Lung (tissue), 12 donors: ENCODE measurements around the gene DNAJB6. TPM values are rescaled to one million over a fixed set of nuclear protein-coding genes. Genes with fewer than 3 reads are reported as not detected.

Source experiments
- ATAC-seq: fragments of 200-7000 bp; cut with Tn5 transposase; one replicate; pipeline ENCODE4 v1.9.1; 2020; ENCODE audit warnings: moderate number of reproducible peaks; ENCODE audit not compliant: insufficient read depth, low FRiP score
- DNase-seq, 3 donors: peaks; one replicate each; pipeline ENCODE4 v3.0.0-alpha.2; 2013 to 2017
- H3K27ac ChIP-seq, 2 donors: one replicate each; pipeline ENCODE4 v1.5.1; 2013; ENCODE audit warnings: mild to moderate bottlenecking in 2 of 2, moderate library complexity in 2 of 2, control low read depth in 1 of 2, inconsistent platforms in 1 of 2, low read depth in 1 of 2, low read length in 1 of 2
- H3K27me3 ChIP-seq, 3 donors: one replicate each; pipeline ENCODE4 v1.5.1; 2013; ENCODE audit warnings: low read length in 2 of 3; ENCODE audit not compliant: control insufficient read depth in 3 of 3, insufficient read depth in 3 of 3
- H3K36me3 ChIP-seq, 4 donors: one replicate each; pipeline ENCODE4 v1.5.1; 2013; ENCODE audit warnings: low read length in 4 of 4, mild to moderate bottlenecking in 1 of 4, moderate library complexity in 1 of 4; ENCODE audit not compliant: control insufficient read depth in 4 of 4, insufficient read depth in 4 of 4
- H3K4me1 ChIP-seq, 5 donors: one replicate each; pipeline ENCODE4 v1.5.1; 2013; ENCODE audit warnings: low read length in 5 of 5, mild to moderate bottlenecking in 2 of 5, moderate library complexity in 1 of 5; ENCODE audit not compliant: control insufficient read depth in 5 of 5, insufficient read depth in 5 of 5
- H3K4me3 ChIP-seq: one replicate; pipeline ENCODE4 v1.5.1; 2013; ENCODE audit warnings: mild to moderate bottlenecking, control low read depth, moderate library complexity
- H3K9ac ChIP-seq, 2 donors: one replicate each; pipeline ENCODE4 v1.5.1; 2013; ENCODE audit warnings: low read length in 2 of 2, control low read depth in 1 of 2; ENCODE audit not compliant: insufficient read depth in 1 of 2
- H3K9me3 ChIP-seq, 4 donors: one replicate each; pipeline ENCODE4 v1.5.1; 2013; ENCODE audit warnings: low read length in 3 of 4, mild to moderate bottlenecking in 1 of 4, moderate library complexity in 1 of 4; ENCODE audit not compliant: control insufficient read depth in 4 of 4, insufficient read depth in 3 of 4
- whole genome bisulfite sequencing, 2 donors: extraction: QIAGEN DNeasy Blood & Tissue Kit; methylation state at CpG; one replicate each; pipeline ENCODE4 v1.1.7; 2013; 5-methylcytosine and 5-hydroxymethylcytosine counted together
- polyA plus RNA-seq, 2 donors: library from polyadenylated mRNA; stranded (reverse); fragments of 200-250 nt; gene quantifications; one replicate each; pipeline ENCODE4 v1.2.1, GENCODE V29; 2013
- total RNA-seq, 2 donors: library from RNA; depleted of rRNA in 1 of 2; stranded (reverse); fragments of >200 nt in 1 of 2; gene quantifications; one replicate each; pipeline ENCODE4 v1.2.1, GENCODE V29; 2014 to 2021
- TF ChIP-seq, protein P1 (sequence below): IDR thresholded peaks from 2 replicates; pipeline ENCODE4 v1.5.1; 2012; ENCODE audit warnings: mild to moderate bottlenecking; ENCODE audit errors: control extremely low read depth, extremely low read depth
- donor health status: control.
- donor health status: control.
- donor health status: Bipolar disorder and iron deficiency.
- donor health status: healthy.
- donor health status: DM: yes; HTN: yes; CAD: no.

DNAJB6 gene
- total and polyA plus RNA-seq, 4 donors, result 58.1 to 117 (median 83.0) TPM

- ATAC-seq (no peak), DNase-seq (no peak)
- TF ChIP-seq, protein P1, sequence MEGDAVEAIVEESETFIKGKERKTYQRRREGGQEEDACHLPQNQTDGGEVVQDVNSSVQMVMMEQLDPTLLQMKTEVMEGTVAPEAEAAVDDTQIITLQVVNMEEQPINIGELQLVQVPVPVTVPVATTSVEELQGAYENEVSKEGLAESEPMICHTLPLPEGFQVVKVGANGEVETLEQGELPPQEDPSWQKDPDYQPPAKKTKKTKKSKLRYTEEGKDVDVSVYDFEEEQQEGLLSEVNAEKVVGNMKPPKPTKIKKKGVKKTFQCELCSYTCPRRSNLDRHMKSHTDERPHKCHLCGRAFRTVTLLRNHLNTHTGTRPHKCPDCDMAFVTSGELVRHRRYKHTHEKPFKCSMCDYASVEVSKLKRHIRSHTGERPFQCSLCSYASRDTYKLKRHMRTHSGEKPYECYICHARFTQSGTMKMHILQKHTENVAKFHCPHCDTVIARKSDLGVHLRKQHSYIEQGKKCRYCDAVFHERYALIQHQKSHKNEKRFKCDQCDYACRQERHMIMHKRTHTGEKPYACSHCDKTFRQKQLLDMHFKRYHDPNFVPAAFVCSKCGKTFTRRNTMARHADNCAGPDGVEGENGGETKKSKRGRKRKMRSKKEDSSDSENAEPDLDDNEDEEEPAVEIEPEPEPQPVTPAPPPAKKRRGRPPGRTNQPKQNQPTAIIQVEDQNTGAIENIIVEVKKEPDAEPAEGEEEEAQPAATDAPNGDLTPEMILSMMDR, result no peak
- Histone ChIP-seq H3K27me3 (peaks cover 0 to 6% (median 4%) of the 10 kb centered on the region in 3 donors), H3K27ac (no peak overlapping the region), H3K36me3 (no peaks in the 10 kb centered on the region), H3K4me1 (peaks cover 0 to 3% (median 0%) of the 10 kb centered on the region in 5 donors), H3K9ac (no peak overlapping the region), H3K4me3 (no peak overlapping the region), H3K9me3 (no peaks in the 10 kb centered on the region)
- 71 to 82% methylated on average over 22 of the region's 22 CpGs for WGBS, 2 donors
Observed at GRCh38 chr7:157431951-157432540, 95.2 kb downstream of the DNAJB6 start.

DNA sequence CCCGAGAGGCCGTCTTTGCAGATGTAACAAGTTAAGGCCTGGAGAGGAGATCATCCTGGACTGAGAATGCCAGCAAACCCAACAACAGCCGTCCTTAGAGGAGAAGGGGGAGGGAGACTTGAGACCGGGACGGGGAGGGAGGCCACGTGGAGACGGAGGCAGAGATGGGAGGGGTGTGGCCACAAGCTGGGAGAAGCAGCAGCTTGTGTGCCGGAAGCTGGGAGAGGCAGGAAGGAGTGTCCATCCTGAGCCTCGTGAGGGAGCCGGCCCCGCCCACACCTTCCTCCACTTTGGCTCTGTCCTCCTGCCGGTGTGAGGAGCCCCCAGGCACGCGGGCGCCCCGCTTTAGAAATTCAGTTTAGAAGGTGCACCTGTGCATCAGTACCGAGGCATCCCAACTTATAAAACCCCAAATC, 95.7 kb downstream of the DNAJB6 start:
- H3K27me3 ChIP-seq, result peaks cover 0 to 6% (median 6%) of the 10 kb centered on the region in 3 donors
- H3K27ac ChIP-seq, result no peak overlapping the region
- TF ChIP-seq, protein P1, result no peak
- no peaks in the 10 kb centered on the region for H3K36me3 ChIP-seq
- WGBS, 2 donors, result 10 to 14% methylated on average over 17 of the region's 17 CpGs
- DNase-seq (peak; percentile 24 to 37 (median 25)), ATAC-seq (no peak)
- no peak overlapping the region for H3K9ac ChIP-seq
- no peaks in the 10 kb centered on the region for H3K9me3 ChIP-seq
- peaks cover 0 to 3% (median 0%) of the 10 kb centered on the region in 5 donors for H3K4me1 ChIP-seq
- H3K4me3 ChIP-seq, result no peak overlapping the region

DNA sequence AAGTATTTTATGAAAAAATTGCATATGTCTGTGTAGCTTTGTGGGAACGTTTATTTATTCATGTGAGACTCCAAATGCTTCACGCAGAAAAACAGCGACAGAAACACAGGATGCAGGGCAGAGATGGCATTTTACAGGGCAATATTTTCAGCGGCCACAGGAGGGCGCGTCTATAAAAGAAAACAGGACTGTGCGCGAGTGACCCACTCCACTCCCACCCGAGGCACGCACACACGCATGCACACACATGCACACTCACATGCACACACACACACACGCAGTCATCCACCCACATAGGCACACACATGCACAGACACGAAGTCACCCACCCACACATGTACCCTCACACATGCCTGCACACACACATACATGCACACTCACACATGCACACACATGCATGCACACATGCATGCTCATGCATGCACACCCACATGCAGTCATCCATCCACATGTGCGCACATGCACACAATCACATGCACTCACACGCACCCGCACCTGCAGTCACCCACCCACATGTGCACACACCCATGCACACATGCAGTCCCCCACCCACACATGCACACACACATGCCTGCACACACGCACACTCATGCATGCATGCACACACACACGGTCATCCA, 96.3 kb downstream of the DNAJB6 start:
- WGBS, 2 donors, result 27% methylated on average over 18 of the region's 18 CpGs
- Histone ChIP-seq H3K27ac (no peak overlapping the region), H3K4me1 (peaks cover 0 to 3% (median 0%) of the 10 kb centered on the region in 5 donors), H3K4me3 (no peak overlapping the region), H3K9me3 (no peaks in the 10 kb centered on the region), H3K9ac (no peak overlapping the region), H3K36me3 (no peaks in the 10 kb centered on the region), H3K27me3 (peaks cover 0 to 7% (median 6%) of the 10 kb centered on the region in 3 donors)
- DNase-seq, result peak; percentile 30 to 40 (median 37)
- TF ChIP-seq, protein P1, result peak; percentile 59
- no peak for ATAC-seq
